HG03439 (cell line): ENCODE measurements around the gene MAEL.

Experiments
- ATAC-seq: cut with Tn5 transposase; IDR thresholded peaks from one replicate; pipeline ENCODE4 v1.9.1; 2021; ENCODE audit warnings: mild to moderate bottlenecking, moderate library complexity; ENCODE audit not compliant: unreplicated experiment

Gene MAEL

GRCh38 chr1:166988974-166989515 lies at the start of gene MAEL:
Gene MAEL (plus strand): TSS chr1:166989280. CDS start chr1:166989353, 73 bp downstream.
- no peak for ATAC-seq

GRCh38 chr1:166939741-166940375 lies 49.2 kb upstream of the MAEL start:
- no peak for ATAC-seq

DNA sequence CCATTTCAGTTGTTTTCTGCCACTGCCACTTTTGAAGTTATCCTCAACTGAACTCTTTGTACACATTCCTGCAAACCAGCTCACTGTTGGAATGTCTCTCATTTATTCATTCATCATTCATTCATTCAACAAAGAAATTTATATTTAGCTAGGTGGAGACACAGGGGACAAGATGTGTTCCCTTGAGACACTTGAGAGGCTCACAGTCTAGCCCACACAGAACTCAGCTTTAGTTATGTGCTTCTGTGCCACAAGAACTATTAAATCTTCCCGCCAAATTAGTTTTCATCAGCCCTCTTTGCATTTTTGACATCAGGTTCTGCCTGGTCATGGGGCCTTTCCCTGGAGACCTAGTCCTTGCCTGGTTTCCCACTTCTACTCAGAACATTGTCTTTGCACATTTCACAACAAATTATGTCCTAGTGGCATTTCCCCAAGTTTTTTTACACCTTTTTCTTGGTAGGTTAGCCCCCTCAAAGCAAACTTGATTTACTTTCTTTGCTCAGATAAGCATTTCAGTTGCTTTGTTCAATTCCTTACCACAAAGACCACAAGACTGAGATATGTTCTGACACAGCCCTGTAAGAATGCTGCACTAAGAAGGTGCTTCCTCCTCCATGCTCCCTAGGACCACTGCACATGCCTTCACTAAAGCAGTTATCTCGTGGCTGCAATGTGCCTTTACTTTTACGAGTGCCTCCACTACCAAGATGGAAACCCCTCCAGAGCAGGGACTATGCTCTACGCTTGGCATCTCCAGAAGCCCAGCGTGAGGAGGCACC lies 44.7 kb upstream of the MAEL start:
- ATAC-seq: no peak

GRCh38 chr1:166947398-166948043 lies 41.6 kb upstream of the MAEL start:
- no peak for ATAC-seq

GRCh38 chr1:166948856-166949350 lies 40.2 kb upstream of the MAEL start:
- no peak for ATAC-seq

GRCh38 chr1:166950156-166950555 lies 38.9 kb upstream of the MAEL start:
- no peak for ATAC-seq

GRCh38 chr1:166951050-166951449 lies 38.0 kb upstream of the MAEL start:
- ATAC-seq: no peak

- no peak for ATAC-seq
Observed at GRCh38 chr1:166952002-166952746, 36.9 kb upstream of the MAEL start.

- no peak for ATAC-seq
Observed at GRCh38 chr1:166953491-166953890, 35.6 kb upstream of the MAEL start.

- no peak for ATAC-seq
Observed at GRCh38 chr1:166956057-166956850, 32.8 kb upstream of the MAEL start.

DNA sequence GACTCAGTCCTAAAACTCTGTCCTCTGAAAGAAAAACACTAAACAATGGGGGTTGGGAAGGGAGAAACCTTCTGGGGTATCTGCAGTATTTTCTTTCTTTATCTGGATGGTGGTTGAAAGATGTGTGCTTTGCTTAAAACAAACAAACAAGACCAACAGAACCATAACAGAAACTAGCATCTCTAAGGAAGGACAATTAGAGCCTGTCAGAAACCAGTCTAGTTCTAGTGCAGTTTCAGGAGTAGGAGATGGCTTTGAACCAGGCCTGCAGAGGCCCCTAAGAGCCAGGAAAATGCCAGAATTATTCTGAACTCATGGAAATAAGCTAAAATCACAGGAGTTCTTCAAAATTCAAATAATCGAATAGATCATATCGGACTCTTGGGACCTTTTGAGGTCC lies 32.2 kb upstream of the MAEL start:
- ATAC-seq: no peak

- ATAC-seq: no peak
Observed at GRCh38 chr1:166960858-166961474, 28.1 kb upstream of the MAEL start.

GRCh38 chr1:166969074-166969677 lies 19.9 kb upstream of the MAEL start:
- ATAC-seq: no peak

DNA sequence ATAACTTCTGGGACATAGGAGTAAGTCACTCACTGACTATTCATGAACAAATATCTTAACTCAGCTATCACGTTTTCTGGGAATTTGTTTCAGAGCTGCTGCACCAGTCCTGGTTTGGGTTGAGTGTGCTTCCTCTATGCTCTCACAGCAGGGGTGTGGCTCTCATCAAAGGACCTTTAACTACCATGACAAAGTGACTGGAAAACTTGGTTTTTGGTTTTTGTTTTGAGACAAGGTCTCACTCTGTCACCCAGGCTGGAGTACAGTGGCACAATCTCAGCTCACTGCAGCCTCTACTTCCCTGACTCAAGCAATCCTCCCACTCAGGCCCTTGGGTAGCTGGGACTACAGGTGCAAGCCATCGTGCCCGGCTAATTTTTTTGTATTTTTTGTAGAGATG lies 17.8 kb upstream of the MAEL start:
- no peak for ATAC-seq

- ATAC-seq: no peak
Observed at GRCh38 chr1:166972193-166972592, 16.9 kb upstream of the MAEL start.

DNA sequence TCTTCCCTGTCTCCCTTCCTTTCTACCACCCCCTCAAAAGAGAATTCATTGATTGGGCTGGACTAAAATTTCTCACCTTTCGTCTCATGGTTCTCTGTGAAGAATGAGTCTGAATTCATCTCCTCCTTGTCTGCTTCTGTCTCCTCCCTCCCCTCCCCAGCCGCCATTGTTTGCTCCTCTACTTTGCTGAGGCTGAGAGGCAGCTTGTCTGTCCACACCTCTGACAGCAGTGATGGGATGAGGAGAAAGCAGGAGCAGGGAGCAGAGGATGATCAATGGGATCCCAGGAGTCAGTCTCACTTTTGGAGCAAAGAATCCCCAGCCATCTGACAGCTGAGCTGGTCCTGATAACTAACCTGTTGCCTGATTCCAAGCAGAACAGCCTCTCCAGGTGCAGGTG lies 16.3 kb upstream of the MAEL start:
- ATAC-seq: no peak

DNA sequence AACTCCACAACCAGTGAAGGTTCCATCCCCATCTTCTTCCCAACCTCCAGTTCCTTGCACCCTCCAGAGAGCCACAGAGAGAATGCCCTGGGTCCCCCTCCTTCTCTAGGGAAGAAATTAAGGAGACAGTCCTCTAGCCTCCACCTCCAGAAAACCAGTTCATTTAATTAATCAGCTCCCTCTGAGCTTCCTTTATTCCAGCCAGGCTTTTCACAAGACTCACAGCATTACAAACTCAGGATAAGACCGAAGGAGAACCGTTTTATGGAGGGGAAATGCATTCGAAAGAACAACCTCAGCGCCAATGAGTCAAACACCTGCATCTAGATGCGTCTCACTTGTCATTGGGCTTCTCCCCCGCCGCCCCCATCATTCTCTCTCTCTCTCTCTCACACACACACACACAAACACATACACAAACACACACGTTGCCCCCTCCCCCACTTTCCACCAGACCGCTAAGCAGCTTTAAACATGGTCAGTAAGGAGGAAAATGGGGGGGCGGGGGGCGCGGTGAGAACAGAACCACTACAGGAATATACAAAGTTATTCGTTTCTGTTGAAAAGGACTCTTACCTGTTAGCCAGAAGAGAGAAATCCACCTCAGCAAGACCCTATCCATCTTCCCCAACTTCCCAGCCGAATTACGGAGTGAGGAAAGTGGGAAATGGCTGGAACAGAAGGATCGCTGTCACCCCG lies 14.3 kb upstream of the MAEL start:
- peak; percentile 3 for ATAC-seq

DNA sequence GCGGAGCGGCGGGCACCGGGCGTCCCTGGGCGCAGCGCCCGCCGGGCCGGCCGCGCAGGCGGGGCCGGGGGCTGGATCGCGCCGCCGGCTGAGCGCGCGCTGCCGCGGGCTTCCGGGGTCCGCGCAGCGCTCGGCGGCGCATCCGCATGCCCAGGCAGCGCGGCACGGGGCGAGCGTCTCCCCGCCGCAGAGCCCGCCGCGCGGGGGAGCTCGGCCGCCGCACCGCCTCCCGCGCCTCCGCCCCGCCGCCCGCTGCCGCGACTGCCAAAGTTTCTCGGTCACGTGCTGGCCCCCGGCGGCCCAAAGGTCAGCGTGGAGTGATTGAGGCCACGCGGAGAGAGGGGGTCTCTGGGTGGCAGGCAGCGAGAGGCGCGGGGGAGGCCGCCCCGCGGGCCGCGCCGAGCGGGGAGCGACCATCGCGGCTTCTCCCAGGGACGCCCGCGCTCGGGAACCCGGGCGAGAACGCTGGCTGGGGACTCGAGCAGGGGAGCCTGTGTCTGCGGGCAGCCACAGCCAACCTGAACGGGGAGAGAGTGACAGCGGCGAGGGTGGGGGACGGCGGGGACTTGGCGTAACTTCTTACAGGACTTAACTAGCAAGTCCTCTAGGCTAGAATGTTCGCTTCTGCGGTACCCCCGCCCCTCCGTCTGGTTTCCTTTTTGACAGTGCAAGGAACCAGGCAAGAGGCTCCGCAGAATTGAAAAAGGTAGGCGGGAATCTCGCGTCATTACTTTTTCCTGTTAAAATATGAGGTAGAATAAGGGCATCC lies 13.5 kb upstream of the MAEL start, which contains the start of gene ILDR2:
TSS of gene ILDR2 (minus strand) at position 180 of the 769 bp plus-strand sequence. CDS start 272 bp downstream, outside the sequence.
- peak; percentile 72 for ATAC-seq
